ENCODE data around the gene PTGES2. TPM values are rescaled to one million over a fixed set of nuclear protein-coding genes. Genes with fewer than 3 reads are reported as not detected.

Gene PTGES2
- total and polyA plus RNA-seq, 2 experiments from 2014 or later: 59.7 to 124 TPM

DNA sequence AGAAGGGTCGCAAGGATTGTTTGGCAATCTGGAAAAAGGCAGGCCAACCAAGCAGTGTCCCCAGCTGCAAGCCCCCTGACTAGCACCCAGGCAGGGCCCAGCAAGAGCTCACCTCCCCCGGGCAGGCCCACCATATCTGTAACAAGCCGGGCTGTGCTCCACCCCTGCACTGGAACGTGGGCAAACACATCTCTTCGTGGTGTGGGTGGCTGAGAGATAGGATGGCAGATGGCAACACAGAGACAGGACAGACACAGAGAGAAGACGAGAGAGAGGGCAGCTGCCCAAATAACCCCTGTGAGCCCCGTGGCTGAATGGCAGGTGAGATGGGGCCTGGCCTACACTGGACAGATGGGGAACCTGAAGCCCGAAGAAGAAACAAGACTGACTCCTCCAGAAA is 42.0 kb upstream of the PTGES2 start (continued):
- TF ChIP-seq, protein P1, sequence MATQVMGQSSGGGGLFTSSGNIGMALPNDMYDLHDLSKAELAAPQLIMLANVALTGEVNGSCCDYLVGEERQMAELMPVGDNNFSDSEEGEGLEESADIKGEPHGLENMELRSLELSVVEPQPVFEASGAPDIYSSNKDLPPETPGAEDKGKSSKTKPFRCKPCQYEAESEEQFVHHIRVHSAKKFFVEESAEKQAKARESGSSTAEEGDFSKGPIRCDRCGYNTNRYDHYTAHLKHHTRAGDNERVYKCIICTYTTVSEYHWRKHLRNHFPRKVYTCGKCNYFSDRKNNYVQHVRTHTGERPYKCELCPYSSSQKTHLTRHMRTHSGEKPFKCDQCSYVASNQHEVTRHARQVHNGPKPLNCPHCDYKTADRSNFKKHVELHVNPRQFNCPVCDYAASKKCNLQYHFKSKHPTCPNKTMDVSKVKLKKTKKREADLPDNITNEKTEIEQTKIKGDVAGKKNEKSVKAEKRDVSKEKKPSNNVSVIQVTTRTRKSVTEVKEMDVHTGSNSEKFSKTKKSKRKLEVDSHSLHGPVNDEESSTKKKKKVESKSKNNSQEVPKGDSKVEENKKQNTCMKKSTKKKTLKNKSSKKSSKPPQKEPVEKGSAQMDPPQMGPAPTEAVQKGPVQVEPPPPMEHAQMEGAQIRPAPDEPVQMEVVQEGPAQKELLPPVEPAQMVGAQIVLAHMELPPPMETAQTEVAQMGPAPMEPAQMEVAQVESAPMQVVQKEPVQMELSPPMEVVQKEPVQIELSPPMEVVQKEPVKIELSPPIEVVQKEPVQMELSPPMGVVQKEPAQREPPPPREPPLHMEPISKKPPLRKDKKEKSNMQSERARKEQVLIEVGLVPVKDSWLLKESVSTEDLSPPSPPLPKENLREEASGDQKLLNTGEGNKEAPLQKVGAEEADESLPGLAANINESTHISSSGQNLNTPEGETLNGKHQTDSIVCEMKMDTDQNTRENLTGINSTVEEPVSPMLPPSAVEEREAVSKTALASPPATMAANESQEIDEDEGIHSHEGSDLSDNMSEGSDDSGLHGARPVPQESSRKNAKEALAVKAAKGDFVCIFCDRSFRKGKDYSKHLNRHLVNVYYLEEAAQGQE (IDR thresholded peaks at IDR 0.05; ENCODE audit: unreplicated experiment): no peak
- no peak for TF ChIP-seq EZH2 (IDR thresholded peaks at IDR 0.05; ENCODE audit: low read depth, unreplicated experiment)
- no peak for TF ChIP-seq EZH2phosphoT487 (IDR thresholded peaks at IDR 0.05; ENCODE audit: unreplicated experiment)
- TF ChIP-seq, protein P2, sequence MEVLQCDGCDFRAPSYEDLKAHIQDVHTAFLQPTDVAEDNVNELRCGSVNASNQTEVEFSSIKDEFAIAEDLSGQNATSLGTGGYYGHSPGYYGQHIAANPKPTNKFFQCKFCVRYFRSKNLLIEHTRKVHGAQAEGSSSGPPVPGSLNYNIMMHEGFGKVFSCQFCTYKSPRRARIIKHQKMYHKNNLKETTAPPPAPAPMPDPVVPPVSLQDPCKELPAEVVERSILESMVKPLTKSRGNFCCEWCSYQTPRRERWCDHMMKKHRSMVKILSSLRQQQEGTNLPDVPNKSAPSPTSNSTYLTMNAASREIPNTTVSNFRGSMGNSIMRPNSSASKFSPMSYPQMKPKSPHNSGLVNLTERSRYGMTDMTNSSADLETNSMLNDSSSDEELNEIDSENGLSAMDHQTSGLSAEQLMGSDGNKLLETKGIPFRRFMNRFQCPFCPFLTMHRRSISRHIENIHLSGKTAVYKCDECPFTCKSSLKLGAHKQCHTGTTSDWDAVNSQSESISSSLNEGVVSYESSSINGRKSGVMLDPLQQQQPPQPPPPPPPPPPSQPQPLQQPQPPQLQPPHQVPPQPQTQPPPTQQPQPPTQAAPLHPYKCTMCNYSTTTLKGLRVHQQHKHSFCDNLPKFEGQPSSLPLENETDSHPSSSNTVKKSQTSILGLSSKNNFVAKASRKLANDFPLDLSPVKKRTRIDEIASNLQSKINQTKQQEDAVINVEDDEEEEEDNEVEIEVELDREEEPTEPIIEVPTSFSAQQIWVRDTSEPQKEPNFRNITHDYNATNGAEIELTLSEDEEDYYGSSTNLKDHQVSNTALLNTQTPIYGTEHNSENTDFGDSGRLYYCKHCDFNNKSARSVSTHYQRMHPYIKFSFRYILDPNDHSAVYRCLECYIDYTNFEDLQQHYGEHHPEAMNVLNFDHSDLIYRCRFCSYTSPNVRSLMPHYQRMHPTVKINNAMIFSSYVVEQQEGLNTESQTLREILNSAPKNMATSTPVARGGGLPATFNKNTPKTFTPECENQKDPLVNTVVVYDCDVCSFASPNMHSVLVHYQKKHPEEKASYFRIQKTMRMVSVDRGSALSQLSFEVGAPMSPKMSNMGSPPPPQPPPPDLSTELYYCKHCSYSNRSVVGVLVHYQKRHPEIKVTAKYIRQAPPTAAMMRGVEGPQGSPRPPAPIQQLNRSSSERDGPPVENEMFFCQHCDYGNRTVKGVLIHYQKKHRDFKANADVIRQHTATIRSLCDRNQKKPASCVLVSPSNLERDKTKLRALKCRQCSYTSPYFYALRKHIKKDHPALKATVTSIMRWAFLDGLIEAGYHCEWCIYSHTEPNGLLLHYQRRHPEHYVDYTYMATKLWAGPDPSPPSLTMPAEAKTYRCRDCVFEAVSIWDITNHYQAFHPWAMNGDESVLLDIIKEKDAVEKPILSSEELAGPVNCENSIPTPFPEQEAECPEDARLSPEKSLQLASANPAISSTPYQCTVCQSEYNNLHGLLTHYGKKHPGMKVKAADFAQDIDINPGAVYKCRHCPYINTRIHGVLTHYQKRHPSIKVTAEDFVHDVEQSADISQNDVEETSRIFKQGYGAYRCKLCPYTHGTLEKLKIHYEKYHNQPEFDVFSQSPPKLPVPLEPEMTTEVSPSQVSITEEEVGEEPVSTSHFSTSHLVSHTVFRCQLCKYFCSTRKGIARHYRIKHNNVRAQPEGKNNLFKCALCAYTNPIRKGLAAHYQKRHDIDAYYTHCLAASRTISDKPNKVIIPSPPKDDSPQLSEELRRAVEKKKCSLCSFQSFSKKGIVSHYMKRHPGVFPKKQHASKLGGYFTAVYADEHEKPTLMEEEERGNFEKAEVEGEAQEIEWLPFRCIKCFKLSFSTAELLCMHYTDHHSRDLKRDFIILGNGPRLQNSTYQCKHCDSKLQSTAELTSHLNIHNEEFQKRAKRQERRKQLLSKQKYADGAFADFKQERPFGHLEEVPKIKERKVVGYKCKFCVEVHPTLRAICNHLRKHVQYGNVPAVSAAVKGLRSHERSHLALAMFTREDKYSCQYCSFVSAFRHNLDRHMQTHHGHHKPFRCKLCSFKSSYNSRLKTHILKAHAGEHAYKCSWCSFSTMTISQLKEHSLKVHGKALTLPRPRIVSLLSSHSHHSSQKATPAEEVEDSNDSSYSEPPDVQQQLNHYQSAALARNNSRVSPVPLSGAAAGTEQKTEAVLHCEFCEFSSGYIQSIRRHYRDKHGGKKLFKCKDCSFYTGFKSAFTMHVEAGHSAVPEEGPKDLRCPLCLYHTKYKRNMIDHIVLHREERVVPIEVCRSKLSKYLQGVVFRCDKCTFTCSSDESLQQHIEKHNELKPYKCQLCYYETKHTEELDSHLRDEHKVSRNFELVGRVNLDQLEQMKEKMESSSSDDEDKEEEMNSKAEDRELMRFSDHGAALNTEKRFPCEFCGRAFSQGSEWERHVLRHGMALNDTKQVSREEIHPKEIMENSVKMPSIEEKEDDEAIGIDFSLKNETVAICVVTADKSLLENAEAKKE (CRISPR knock-in tag; IDR thresholded peaks at IDR 0.05): no peak

DNA sequence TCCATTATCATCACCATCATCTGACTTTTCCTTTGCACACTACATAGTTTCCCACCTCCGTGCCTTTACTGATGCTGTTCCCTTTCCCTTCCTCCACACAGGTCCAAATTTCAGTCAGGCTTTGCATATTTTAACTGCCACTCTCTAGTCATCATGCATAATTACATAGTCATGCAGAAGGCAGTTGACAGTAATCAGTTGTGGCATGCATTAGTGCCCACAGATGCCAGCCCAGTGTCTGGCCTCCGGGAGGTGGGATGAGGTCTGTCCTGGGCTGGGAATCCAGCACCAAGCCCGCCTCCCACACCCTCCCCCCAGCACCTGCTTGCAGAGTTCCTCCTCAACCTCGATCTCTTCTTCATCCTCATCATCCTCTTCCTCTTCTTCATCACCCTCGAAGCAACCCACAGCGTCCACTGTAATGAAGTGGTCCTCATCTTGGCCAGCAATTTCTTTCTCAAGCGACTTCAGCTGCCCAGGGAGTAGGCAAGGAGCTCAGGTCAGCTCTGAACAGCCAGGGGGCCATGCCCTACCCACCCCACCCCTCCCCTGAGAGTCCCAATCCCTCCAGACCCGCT is 41.3 kb upstream of the PTGES2 start:
- Histone ChIP-seq H4K20me1 (replicated peaks; ENCODE audit: insufficient read depth) (0 out of 2 replicates have a peak, but pooled peaks cover 8% of the 10 kb centered on the region), H3K4me2 (no peak overlapping the region), H3F3A (replicated peaks; ENCODE audit: low read depth) (0 out of 2 replicates have a peak, but pooled peaks cover 3% of the 10 kb centered on the region), H3K4me3 (no peak overlapping the region), H3K36me3 (ENCODE audit: insufficient read depth) (0 out of 2 replicates have a peak, but pooled peaks cover 8% of the 10 kb centered on the region), H3K9me2 (ENCODE audit: insufficient read depth) (no peaks in the 10 kb centered on the region), H3K79me2 (replicated peaks; ENCODE audit: insufficient read depth) (no peaks in the 10 kb centered on the region), H3K27me3 (ENCODE audit: insufficient read depth) (no peaks in the 10 kb centered on the region), H3K27ac (ENCODE audit: low read depth) (no peak overlapping the region), H2AFZ (no peak overlapping the region), H3K4me1 (ENCODE audit: insufficient read depth) (no peaks in the 10 kb centered on the region)
- Mint-ChIP-seq H3K9me3 (no peaks in the 10 kb centered on the region), H3K27ac (no peak overlapping the region), H3K4me1 (no peaks in the 10 kb centered on the region; the same call in 2 of the 3 replicates), H3K4me3 (no peak overlapping the region), H3K36me3 (ENCODE audit: low read depth) (peaks cover 40% of the 10 kb centered on the region), H3K27me3 (ENCODE audit: insufficient read depth, low read depth, poor library complexity) (peaks cover 6% of the 10 kb centered on the region)
- no peak for DNase-seq (ENCODE audit: low spot score)
- ATAC-seq: no peak
- TF ChIP-seq EZH2 (IDR thresholded peaks at IDR 0.05; ENCODE audit: low read depth, unreplicated experiment): no peak
- TF ChIP-seq JUNB (IDR thresholded peaks at IDR 0.05; ENCODE audit: unreplicated experiment): no peak

Measured in GM23338 (cell line).